Transverse colon (tissue), 4 donors: Measurements from ENCODE around the gene AP5S1.

Experiments used
- CTCF ChIP-seq, 5 experiments: fragments of 200-600 bp in 3 of 5; fragments of 450-650 bp in 2 of 5; sonication (generic) in 3 of 5; IDR thresholded peaks; 1 replicate in 2 of 5; 2 replicates in 3 of 5; pipeline ENCODE4 v1.5.1; 2016 to 2017; ENCODE audit warnings: antibody characterized with exemption in 5 of 5, inconsistent platforms in 3 of 5, mild to moderate bottlenecking in 2 of 5, moderate library complexity in 1 of 5
- EP300 ChIP-seq: sonication (generic); formaldehyde crosslinking; IDR thresholded peaks from one replicate; pipeline ENCODE4 v1.6.1; 2017; ENCODE audit warnings: antibody characterized with exemption, low read depth
- POLR2A ChIP-seq: fragments of 450-650 bp; IDR thresholded peaks from one replicate; pipeline ENCODE4 v1.6.1; 2016; ENCODE audit warnings: antibody characterized with exemption, mild to moderate bottlenecking, moderate library complexity
- POLR2AphosphoS5 ChIP-seq, 3 donors: sonication (generic); formaldehyde crosslinking; IDR thresholded peaks; one replicate each; pipeline ENCODE4 v1.6.1; 2016; ENCODE audit warnings: antibody characterized with exemption in 3 of 3

GRCh38 chr20:3812259-3812681, 8.1 kb upstream of the AP5S1 start:
- TF ChIP-seq CTCF (IDR thresholded peaks at IDR 0.05) (no peak), POLR2A (no peak), POLR2AphosphoS5 (IDR thresholded peaks at IDR 0.05) (no peak), EP300 (no peak)
